ENCODE results near the gene TFPT. TPM values are rescaled to one million over a fixed set of nuclear protein-coding genes. Genes with fewer than 3 reads are reported as not detected.

TFPT gene
- total RNA-seq, 4 donors from 2014 or later = 0.88 to 37.1 (median 9.9) TPM

DNA sequence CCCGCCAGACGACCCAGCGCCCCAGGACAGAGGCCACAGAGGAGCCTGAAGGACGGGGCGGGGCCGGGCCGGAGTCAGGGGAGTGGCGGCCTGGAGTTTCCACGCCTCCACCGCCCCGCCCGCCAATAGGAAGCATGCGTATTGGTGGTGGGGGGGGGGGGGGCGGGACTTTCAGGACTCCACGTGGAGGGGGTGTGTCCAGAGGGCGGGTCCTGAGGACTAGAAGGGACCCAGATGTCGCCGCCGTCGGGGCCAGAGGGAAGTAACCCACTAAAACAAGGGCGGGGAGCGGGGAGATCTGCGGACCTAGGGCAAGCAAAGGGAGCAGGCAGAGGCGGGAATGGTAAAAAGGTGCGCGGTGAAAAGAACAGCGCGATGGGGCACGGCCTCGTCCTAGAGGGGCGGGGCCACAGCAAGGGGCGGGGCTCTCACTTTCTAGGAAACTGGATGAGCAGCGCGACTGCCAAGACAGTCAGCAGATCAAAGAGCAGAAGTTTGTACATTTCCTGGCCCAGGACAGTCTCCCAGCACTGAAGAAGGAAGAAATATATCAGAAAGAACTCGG lies 46.9 kb upstream of the TFPT start:
- TF ChIP-seq, protein P1, sequence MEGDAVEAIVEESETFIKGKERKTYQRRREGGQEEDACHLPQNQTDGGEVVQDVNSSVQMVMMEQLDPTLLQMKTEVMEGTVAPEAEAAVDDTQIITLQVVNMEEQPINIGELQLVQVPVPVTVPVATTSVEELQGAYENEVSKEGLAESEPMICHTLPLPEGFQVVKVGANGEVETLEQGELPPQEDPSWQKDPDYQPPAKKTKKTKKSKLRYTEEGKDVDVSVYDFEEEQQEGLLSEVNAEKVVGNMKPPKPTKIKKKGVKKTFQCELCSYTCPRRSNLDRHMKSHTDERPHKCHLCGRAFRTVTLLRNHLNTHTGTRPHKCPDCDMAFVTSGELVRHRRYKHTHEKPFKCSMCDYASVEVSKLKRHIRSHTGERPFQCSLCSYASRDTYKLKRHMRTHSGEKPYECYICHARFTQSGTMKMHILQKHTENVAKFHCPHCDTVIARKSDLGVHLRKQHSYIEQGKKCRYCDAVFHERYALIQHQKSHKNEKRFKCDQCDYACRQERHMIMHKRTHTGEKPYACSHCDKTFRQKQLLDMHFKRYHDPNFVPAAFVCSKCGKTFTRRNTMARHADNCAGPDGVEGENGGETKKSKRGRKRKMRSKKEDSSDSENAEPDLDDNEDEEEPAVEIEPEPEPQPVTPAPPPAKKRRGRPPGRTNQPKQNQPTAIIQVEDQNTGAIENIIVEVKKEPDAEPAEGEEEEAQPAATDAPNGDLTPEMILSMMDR (IDR thresholded peaks at IDR 0.05) = no peak
- no peak for TF ChIP-seq POLR2A (IDR thresholded peaks at IDR 0.05)
- intact Hi-C loops (cut with DNase I; ENCODE audit: low total_unique reads) = no loop called here
- peak overlapping the region in 1 of 2 donors; percentile 46 for H3K27ac ChIP-seq
- peaks cover 0 to 4% of the 10 kb centered on the region in 2 donors for H3K4me1 ChIP-seq
- peak overlapping the region; percentile 16 to 34 for H3K4me3 ChIP-seq
- H3K27me3 ChIP-seq = no peaks in the 10 kb centered on the region
- peak; percentile 82 to 89 for DNase-seq
- H3K36me3 ChIP-seq = no peaks in the 10 kb centered on the region
- H3K9me3 ChIP-seq = no peaks in the 10 kb centered on the region

DNA sequence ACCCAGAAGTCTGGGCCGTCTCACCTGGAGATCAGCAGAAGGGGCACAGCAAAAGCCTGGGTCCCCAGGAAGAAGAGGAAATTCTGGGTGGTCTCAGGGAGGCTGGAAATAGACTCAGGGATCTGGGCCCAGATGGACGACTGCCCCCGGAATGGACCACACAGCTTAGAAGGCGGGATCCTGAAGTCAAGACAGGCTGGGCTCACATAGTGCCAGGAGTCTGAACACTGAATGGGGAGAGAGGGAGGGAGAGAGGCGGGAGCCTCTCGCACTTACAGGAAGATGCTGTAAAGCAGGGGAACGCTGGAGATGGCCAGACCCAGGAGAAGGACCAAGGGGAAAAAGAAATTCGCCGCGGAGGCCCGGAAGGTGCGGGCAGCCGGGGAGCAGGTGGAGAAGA lies 45.4 kb upstream of the TFPT start:
- H3K36me3 ChIP-seq = no peaks in the 10 kb centered on the region
- no peak for TF ChIP-seq POLR2A (IDR thresholded peaks at IDR 0.05)
- TF ChIP-seq, protein P1 (IDR thresholded peaks at IDR 0.05) = no peak
- no peak for DNase-seq
- no peaks in the 10 kb centered on the region for H3K9me3 ChIP-seq
- H3K4me3 ChIP-seq = peak overlapping the region; percentile 49 to 56
- H3K4me1 ChIP-seq = peaks cover 0 to 4% of the 10 kb centered on the region in 2 donors
- no peaks in the 10 kb centered on the region for H3K27me3 ChIP-seq
- intact Hi-C loops (cut with DNase I; ENCODE audit: low total_unique reads) = no loop called here
- peak overlapping the region; percentile 77 to 85 for H3K27ac ChIP-seq

DNA sequence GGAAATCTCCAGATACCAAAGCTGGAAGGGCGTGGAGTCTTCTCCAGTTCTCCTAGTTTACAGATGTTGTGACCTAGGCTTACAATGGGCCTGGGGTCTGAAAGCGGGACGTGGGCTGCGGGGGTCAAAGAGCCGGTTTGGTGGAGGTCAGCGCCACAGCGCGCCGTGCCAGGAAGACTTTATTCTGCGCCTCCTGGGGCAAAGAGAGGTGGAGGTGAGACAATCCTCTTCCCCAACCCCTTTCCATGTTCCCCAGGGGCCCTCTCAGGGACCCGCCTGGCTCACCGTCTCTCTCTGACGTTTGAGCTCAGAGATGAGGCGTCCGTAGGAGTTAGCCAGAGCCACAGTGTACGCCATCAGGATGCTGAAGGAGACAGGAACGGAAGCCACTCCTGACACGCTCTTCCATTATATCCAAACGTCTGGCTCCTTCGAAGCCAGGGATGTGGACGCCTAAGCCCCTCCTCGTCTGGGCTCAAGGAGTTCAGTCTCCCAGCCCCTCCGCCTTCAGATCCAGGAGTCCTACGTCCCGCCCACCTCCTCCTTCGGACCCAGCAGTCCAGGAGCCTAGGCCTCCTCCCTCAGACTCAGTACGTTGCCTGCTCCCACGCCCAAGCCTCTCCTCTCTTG lies 44.8 kb upstream of the TFPT start:
- H3K4me1 ChIP-seq = peaks cover 0 to 4% of the 10 kb centered on the region in 2 donors

DNA sequence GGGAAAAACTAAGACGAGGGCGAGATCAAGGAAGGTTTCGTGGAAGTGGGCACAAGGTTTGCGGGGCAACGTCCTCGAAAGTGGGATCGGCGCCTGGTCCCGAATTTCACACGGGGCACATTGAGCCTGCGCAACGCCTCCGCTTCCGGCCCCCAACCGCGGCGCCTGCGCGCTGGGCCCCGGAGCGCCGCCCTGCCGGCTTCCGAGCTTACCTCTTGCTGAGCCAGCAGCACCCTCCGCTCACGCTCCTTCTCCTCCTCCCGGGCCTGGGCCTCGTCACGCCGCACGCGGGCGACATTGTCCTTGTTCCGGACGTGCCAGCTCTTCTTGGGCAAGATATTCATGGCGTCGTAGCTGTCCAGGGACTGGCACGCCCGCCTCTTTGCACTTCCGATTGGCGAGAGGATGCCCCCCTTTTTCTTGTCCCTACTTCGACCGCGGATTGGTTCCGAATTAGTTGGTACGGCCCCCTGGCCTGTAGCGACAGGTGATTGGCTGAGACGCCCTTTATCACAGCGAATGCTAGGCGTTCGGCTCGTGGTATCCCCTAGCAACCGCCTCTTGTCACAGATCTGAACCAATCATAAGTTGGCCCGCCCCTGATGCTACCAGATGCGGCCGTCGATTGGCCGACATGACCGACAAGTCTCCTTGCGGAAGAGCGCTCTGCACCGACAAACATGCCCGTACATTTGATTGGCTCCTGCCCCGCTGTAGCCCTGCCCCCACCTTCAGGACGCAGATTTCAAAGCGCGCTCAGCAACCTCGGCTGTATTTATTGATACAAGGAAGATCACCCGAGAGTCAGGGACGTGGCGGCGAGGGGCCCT lies 44.1 kb upstream of the TFPT start, which contains the start of gene LENG1:
Gene LENG1 (minus strand): TSS at position 370 of the 830 bp plus-strand sequence. CDS start 26 bp downstream, at position 344.
- Histone ChIP-seq H3K36me3 (no peaks in the 10 kb centered on the region), H3K27ac (peak within 1 kb of the TSS; percentile 93), H3K9me3 (no peaks in the 10 kb centered on the region), H3K4me3 (peak within 1 kb of the TSS; percentile 63 to 79), H3K27me3 (no peaks in the 10 kb centered on the region), H3K4me1 (peaks cover 0 to 4% of the 10 kb centered on the region in 2 donors)
- intact Hi-C loops (cut with DNase I; ENCODE audit: low total_unique reads) = no loop called here
- DNase-seq = peak; percentile 99 to 100
- TF ChIP-seq, protein P1 (IDR thresholded peaks at IDR 0.05) = peak; percentile 46 to 66 (median 58)
- TF ChIP-seq POLR2A (IDR thresholded peaks at IDR 0.05) = peak; percentile 31 to 73

More for the DNA sequence above, 44.8 kb upstream of the TFPT start:
- Histone ChIP-seq H3K27ac (peak overlapping the region; percentile 77 to 85), H3K27me3 (no peaks in the 10 kb centered on the region), H3K9me3 (no peaks in the 10 kb centered on the region), H3K36me3 (no peaks in the 10 kb centered on the region), H3K4me3 (peak overlapping the region; percentile 49 to 56)
- intact Hi-C loops (cut with DNase I; ENCODE audit: low total_unique reads) = no loop called here
- DNase-seq = no peak
- TF ChIP-seq POLR2A (IDR thresholded peaks at IDR 0.05) = no peak
- TF ChIP-seq, protein P1 (IDR thresholded peaks at IDR 0.05) = peak in 1 of 4 experiments; percentile 16

Measured in uterus (tissue), 4 donors.